K562 (cell line): Measurements from ENCODE around the gene BPI. TPM values are rescaled to one million over a fixed set of nuclear protein-coding genes. Genes with fewer than 3 reads are reported as not detected.

Experiments used
- ATAC-seq: fragments of 200-7000 bp; cut with Tn5 transposase; 3 replicates; pipeline ENCODE4 v1.9.1; 2020; ENCODE audit warnings: moderate library complexity
- BruUV-seq: library from RNA; stranded (reverse); fragments of 400-500 nt; replicated peaks from 2 replicates; lab custom pipeline; 2021; lab: Mats Ljungman, UMichigan
- CTCF ChIA-PET: fragments of 300-600 bp; formaldehyde crosslinking; extraction: SDS; loops from one replicate; lab custom pipeline; 2021; ENCODE audit warnings: low intra/inter-chr PET ratio; lab: Yijun Ruan, JAX
- POLR2A ChIA-PET: fragments of 300-600, 350-650 bp; sonication (Branson Sonifier 250); formaldehyde crosslinking; extraction: SDS; loops from one replicate; lab custom pipeline; 2021; ENCODE audit warnings: antibody characterized with exemption, inconsistent platforms; lab: Yijun Ruan, JAX
- DNase-seq, 4 experiments: peaks; one replicate each; pipeline versions ENCODE4 v3.0.0 to v3.0.0-alpha.2; 2011 to 2018; ENCODE audit warnings: low spot score in 3 of 4, mixed read lengths in 3 of 4; ENCODE audit errors: extremely low read depth in 1 of 4
- FAIRE-seq: peaks from 2 replicates; lab custom pipeline; 2011; peaks lifted over from hg19 to GRCh38; lab: Jason Lieb, UNC
- H2AFZ ChIP-seq: 2 replicates; pipeline ENCODE4 v1.6.0; 2011; ENCODE audit warnings: low read depth, low read length, control low read depth, inconsistent platforms
- H3K27ac ChIP-seq: fragments of 200-600 bp; 3 replicates; pipeline ENCODE4 v1.8.0; 2011; ENCODE audit warnings: low read depth, mild to moderate bottlenecking, control low read depth, inconsistent platforms, low read length, moderate library complexity, mixed read lengths; ENCODE audit errors: extremely low read depth
- H3K27me3 ChIP-seq, 2 experiments: fragments of 300-600 bp in 1 of 2; 2 replicates in 1 of 2; 3 replicates in 1 of 2; pipeline versions ENCODE4 v1.6.0 to v1.8.0; 2011; ENCODE audit warnings: inconsistent platforms in 2 of 2, low read length in 2 of 2, mild to moderate bottlenecking in 1 of 2, mixed read lengths in 1 of 2, moderate library complexity in 1 of 2; ENCODE audit not compliant: control insufficient read depth in 2 of 2, insufficient read depth in 2 of 2
- H3K36me3 ChIP-seq: fragments of 300-600 bp; 3 replicates; pipeline ENCODE4 v1.8.0; 2011; ENCODE audit warnings: mild to moderate bottlenecking, low read length, inconsistent platforms; ENCODE audit not compliant: control insufficient read depth, insufficient read depth
- H3K4me1 ChIP-seq, 2 experiments: fragments of 200-600 bp in 1 of 2; replicated peaks in 1 of 2; 2 replicates in 1 of 2; 3 replicates in 1 of 2; pipeline versions ENCODE4 v1.5.1 to v1.8.0; 2011; ENCODE audit warnings: inconsistent platforms in 2 of 2, low read length in 2 of 2, mild to moderate bottlenecking in 1 of 2, mixed read lengths in 1 of 2, moderate library complexity in 1 of 2; ENCODE audit not compliant: control insufficient read depth in 2 of 2, insufficient read depth in 2 of 2
- H3K4me2 ChIP-seq: 2 replicates; pipeline ENCODE4 v1.6.1; 2011; ENCODE audit warnings: low read length, control low read depth, inconsistent platforms, mixed read lengths; ENCODE audit not compliant: insufficient read depth
- H3K4me3 ChIP-seq: fragments of 200-600 bp; sonication (generic), shearing (Covaris generic); 2 replicates; pipeline ENCODE4 v1.5.1; 2016; ENCODE audit warnings: control low read depth, inconsistent platforms
- H3K79me2 ChIP-seq: fragments of 200-600 bp; 3 replicates; pipeline ENCODE4 v1.8.0; 2011; ENCODE audit warnings: low read length, inconsistent platforms; ENCODE audit not compliant: control insufficient read depth, insufficient read depth
- H3K9ac ChIP-seq, 2 experiments: 2 replicates each; pipeline versions ENCODE4 v1.6.0 to v1.6.1; 2011; ENCODE audit warnings: low read depth in 2 of 2, low read length in 2 of 2, control low read depth in 1 of 2, inconsistent platforms in 1 of 2, mild to moderate bottlenecking in 1 of 2, mixed read lengths in 1 of 2; ENCODE audit not compliant: insufficient read depth in 1 of 2
- H3K9me1 ChIP-seq: one replicate; pipeline ENCODE4 v1.6.0; 2011; ENCODE audit warnings: inconsistent platforms, mild to moderate bottlenecking, low read length, moderate library complexity; ENCODE audit not compliant: control insufficient read depth, insufficient read depth
- H3K9me3 ChIP-seq: replicated peaks from 2 replicates; pipeline ENCODE4 v1.5.1; 2011; ENCODE audit warnings: low read depth, low read length, inconsistent platforms; ENCODE audit not compliant: control insufficient read depth, insufficient read depth
- H4K20me1 ChIP-seq: replicated peaks from 2 replicates; pipeline ENCODE4 v1.6.1; 2011; ENCODE audit warnings: low read length, inconsistent platforms, mixed read lengths; ENCODE audit not compliant: control insufficient read depth, insufficient read depth
- CTCF ChIP-seq, 3 experiments: IDR thresholded peaks in 2 of 3; conservative IDR thresholded peaks in 1 of 3; 2 replicates each; pipeline ENCODE4 v1.5.1; 2011 to 2012; ENCODE audit warnings: low read length in 3 of 3, mild to moderate bottlenecking in 3 of 3, control low read depth in 2 of 3, improper control_type of control experiment in 1 of 3, inconsistent platforms in 1 of 3, low read depth in 1 of 3, mixed read lengths in 1 of 3, moderate library complexity in 1 of 3; ENCODE audit not compliant: insufficient read depth in 2 of 3
- CUX1 ChIP-seq: fragments of 200-800 bp; sonication (Bioruptor generic); IDR thresholded peaks from 2 replicates; pipeline ENCODE4 v1.6.1; 2016; ENCODE audit warnings: missing genetic modification characterization, missing compliant biosample characterization
- MCM5 ChIP-seq: fragments of 450-650 bp; IDR thresholded peaks from 2 replicates; pipeline ENCODE4 v1.6.1; 2016; ENCODE audit warnings: low read depth
- MCM7 ChIP-seq, 2 experiments: fragments of 450-650 bp; IDR thresholded peaks; 2 replicates each; pipeline ENCODE4 v1.6.1; 2016 to 2018
- MTA3 ChIP-seq: fragments of 450-650 bp; formaldehyde crosslinking; IDR thresholded peaks from 2 replicates; pipeline ENCODE4 v1.6.1; 2017; ENCODE audit warnings: mild to moderate bottlenecking, borderline replicate concordance
- NR4A1 ChIP-seq, 2 experiments: fragments of 250-450 bp in 1 of 2; fragments of 450-650 bp in 1 of 2; sonication (Bioruptor Pico) in 1 of 2; IDR thresholded peaks; 2 replicates each; pipeline versions ENCODE4 v1.4.0 to v1.6.1; 2016 to 2020; ENCODE audit warnings: mild to moderate bottlenecking in 2 of 2, missing compliant biosample characterization in 1 of 2, missing genetic modification characterization in 1 of 2, moderate library complexity in 1 of 2
- RAD21 ChIP-seq, 2 experiments: fragments of 250-450 bp in 1 of 2; fragments of 450-650 bp in 1 of 2; sonication (Bioruptor Pico) in 1 of 2; formaldehyde crosslinking in 1 of 2; IDR thresholded peaks in 1 of 2; conservative IDR thresholded peaks in 1 of 2; 2 replicates each; pipeline versions ENCODE4 v1.4.0 to v1.8.0; 2020 to 2022; ENCODE audit warnings: mild to moderate bottlenecking in 2 of 2, moderate library complexity in 1 of 2
- RFX7 ChIP-seq: fragments of 250-450 bp; sonication (Bioruptor Pico); IDR thresholded peaks from 2 replicates; pipeline ENCODE4 v1.5.1; 2021; ENCODE audit warnings: mild to moderate bottlenecking
- ZNF24 ChIP-seq: fragments of 450-650 bp; IDR thresholded peaks from 2 replicates; pipeline ENCODE4 v1.6.1; 2016
- WGBS: fragments of 100-300 bp; shearing (Covaris generic); methylation state at CpG from one replicate; pipeline ENCODE4 v1.1.6; 2016; ENCODE audit warnings: low coverage, mixed read lengths; ENCODE audit not compliant: insufficient coverage; ENCODE audit errors: missing lambda C conversion rate; 5-methylcytosine and 5-hydroxymethylcytosine counted together
- in situ Hi-C: fragments of 300-500 bp; cut with MboI; formaldehyde crosslinking; loops from 4 replicates; pipeline ENCODE4 v1.15.0; 2018; ENCODE audit warnings: inconsistent platforms, mixed read lengths
- intact Hi-C: fragments of 100-400 bp; cut with micrococcal nuclease; formaldehyde crosslinking; loops from 2 replicates; pipeline ENCODE4 v1.14.2; 2022
- polyA plus RNA-seq, 8 experiments: library from polyadenylated mRNA; depleted of rRNA in 4 of 8; stranded (reverse) in 5 of 8; unstranded in 3 of 8; fragments of >200 nt; fragmentation: Nextera tagmentation in 2 of 8; fragmentation: Illumina TruSeq in 1 of 8; extraction: Ambion mirVana in 2 of 8; extraction: Trizol in 1 of 8; gene quantifications; 2 replicates each; pipeline versions ENCODE4 v1.2.1 to v1.2.3, GENCODE V29; 2011 to 2014; ENCODE audit warnings: inconsistent platforms in 1 of 8, missing spikeins in 1 of 8
- total RNA-seq, 7 experiments: library from RNA; depleted of rRNA in 6 of 7; stranded (reverse); fragments of >200 nt in 6 of 7; fragmentation: Illumina TruSeq in 2 of 7; extraction: Trizol in 2 of 7; gene quantifications; 2 replicates each; pipeline versions ENCODE4 v1.2.1 to v1.2.3, GENCODE V29; 2011 to 2021; ENCODE audit warnings: low replicate concordance in 1 of 7

BPI gene
- total and polyA plus RNA-seq, 9 of the 15 experiments (the other 6 are each of a cell fraction or from before 2014, with no cell fraction given), result not detected

GRCh38 chr20:38315290-38315966 is 11.5 kb downstream of the BPI start:
- WGBS, result 0% methylated on average over 3 of the region's 5 CpGs
- no peaks in the 10 kb centered on the region for H3K9me1 ChIP-seq
- H3K4me2 ChIP-seq, result no peak overlapping the region
- POLR2A ChIA-PET, result interaction anchor here (0.6 kb wide), 2 partner anchors 124 to 852 kb away, joined by 3 read pairs; no protein-coding TSS in a partner anchor
- H3K36me3 ChIP-seq, result no peaks in the 10 kb centered on the region
- no peak overlapping the region for H2AFZ ChIP-seq
- peaks cover 5 to 24% of the 10 kb centered on the region in 2 experiments; a peak in 4 of 5 replicates for H3K27me3 ChIP-seq
- H3K4me3 ChIP-seq, result no peak overlapping the region
- H3K9me3 ChIP-seq, result no peaks in the 10 kb centered on the region
- no peak for DNase-seq
- H3K9ac ChIP-seq, result no peak overlapping the region
- TF ChIP-seq MCM5 (no peak), CUX1 (CRISPR knock-in tag) (no peak), ZNF24 (peak; percentile 37; the same call in 1 of the 2 replicates), CTCF (IDR thresholded peaks at IDR 0.05 in 2 of 3, conservative IDR thresholded peaks at IDR 0.05 in 1 of 3; ENCODE audit: insufficient read depth in 2 of 3, low read depth in 1 of 3, low read length in 3 of 3) (0 out of 6 replicates have a peak, but pooled peaks of 2 of the 3 experiments have one; percentile 12 to 22), RAD21 (CRISPR knock-in tag; conservative IDR thresholded peaks at IDR 0.05 in 1 of 2, IDR thresholded peaks at IDR 0.05 in 1 of 2) (0 out of 4 replicates have a peak, but pooled peaks of 1 of the 2 experiments have one; percentile 29), MCM7 (IDR thresholded peaks at IDR 0.05) (no peak), MTA3 (no peak), NR4A1 (CRISPR knock-in tag; IDR thresholded peaks at IDR 0.05) (no peak), NR4A1 (tag; IDR thresholded peaks at IDR 0.05) (no peak), RFX7 (no peak)
- TF ChIP-seq, all 486 proteins: peak for 3
- CTCF ChIA-PET, result no interaction called here
- no peak for ATAC-seq
- in situ Hi-C loops, result no loop called here
- intact Hi-C loops, result no loop called here
- Histone ChIP-seq H3K27ac (no peak overlapping the region), H4K20me1 (no peaks in the 10 kb centered on the region), H3K4me1 (no peaks in the 10 kb centered on the region), H3K79me2 (no peaks in the 10 kb centered on the region)
- BruUV-seq, result no TSS peak
- FAIRE-seq, result no peak
